ENCODE data around the gene EHD2. TPM values are rescaled to one million over a fixed set of nuclear protein-coding genes. Genes with fewer than 3 reads are reported as not detected.

The EHD2 gene
- total and polyA plus RNA-seq, 2 of the 4 experiments (the other 2 are of a cell fraction) = 35.3 to 181 TPM

DNA sequence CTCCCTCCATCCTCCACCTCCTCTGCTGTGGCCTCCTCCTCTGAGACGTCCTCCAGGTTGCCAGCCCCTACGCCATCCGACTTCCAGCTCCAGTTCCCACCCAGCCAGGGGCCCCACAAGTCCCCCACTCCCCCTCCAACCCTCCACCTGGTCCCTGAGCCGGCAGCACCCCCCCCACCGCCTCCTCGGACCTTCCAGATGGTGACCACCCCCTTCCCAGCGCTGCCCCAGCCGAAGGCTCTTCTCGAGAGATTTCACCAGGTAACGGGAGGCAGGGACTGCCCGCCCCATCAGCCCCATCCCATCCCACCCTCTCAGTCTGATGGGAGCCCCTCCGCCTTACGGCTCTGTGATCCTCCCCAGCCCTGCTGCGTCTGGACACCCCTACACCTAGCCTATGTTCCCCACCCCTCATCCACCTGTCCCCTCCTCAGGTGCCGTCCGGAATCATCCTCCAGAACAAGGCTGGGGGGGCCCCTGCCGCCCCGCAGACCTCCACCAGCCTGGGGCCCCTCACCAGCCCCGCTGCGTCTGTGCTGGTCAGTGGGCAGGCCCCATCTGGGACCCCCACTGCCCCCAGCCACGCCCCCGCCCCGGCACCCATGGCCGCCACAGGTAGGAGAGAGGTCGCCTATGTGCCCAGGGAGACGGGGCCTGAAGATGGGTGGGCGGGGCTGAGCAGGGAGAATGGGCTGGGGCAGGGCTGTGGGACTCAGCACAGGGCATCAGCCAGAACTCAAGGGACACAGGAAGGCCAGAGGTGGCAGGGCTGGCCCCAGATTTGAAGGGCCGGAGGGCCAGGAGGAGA, 18.6 kb upstream of the EHD2 start:
- ChIA-PET POLR2A (ENCODE audit: unreplicated experiment) (no interaction called here), CTCF (no interaction called here)
- H3K27me3 ChIP-seq (ENCODE audit: control insufficient read depth, insufficient read depth, low read length) = no peaks in the 10 kb centered on the region
- H2BK120ac ChIP-seq (ENCODE audit: low read depth, low read length) = no peak overlapping the region
- DNase-seq (no peak), ATAC-seq (ENCODE audit: low read depth) (no peak)
- H3K4me1 ChIP-seq (ENCODE audit: control insufficient read depth, insufficient read depth, low read length) = no peaks in the 10 kb centered on the region
- no peak overlapping the region for H2AK9ac ChIP-seq (replicated peaks; ENCODE audit: low read depth, low read length, poor library complexity)
- no peak overlapping the region for H3K4me3 ChIP-seq (ENCODE audit: insufficient read depth, low read depth, low read length)
- dilution Hi-C loops (cut with HindIII; ENCODE audit: low sequenced_read_pairs, unreplicated experiment) (no loop called here), in situ Hi-C loops (cut with MboI; ENCODE audit: low sequenced_read_pairs) (no loop called here), intact Hi-C loops (cut with micrococcal nuclease) (loop anchor here (5.0 kb wide), 1 partner anchor 387 kb away; the partner anchor contains the start of gene C5AR1)
- no TSS peak for BruUV-seq (replicated peaks)
- no peak overlapping the region for H3K18ac ChIP-seq (ENCODE audit: low read depth, low read length)
- H3K56ac ChIP-seq (ENCODE audit: extremely low read depth, insufficient read depth, low read length) = no peak overlapping the region
- no peak overlapping the region for H4K91ac ChIP-seq (ENCODE audit: insufficient read depth, low read depth, low read length)
- no peak overlapping the region for H3K27ac ChIP-seq (ENCODE audit: insufficient read depth, low read length)
- no peak overlapping the region for H3K14ac ChIP-seq (replicated peaks; ENCODE audit: low read depth, low read length)
- H4K8ac ChIP-seq (ENCODE audit: low read depth in 2 of 2, low read length in 2 of 2) = no peak overlapping the region
- H3K9ac ChIP-seq (ENCODE audit: low read depth, low read length) = no peak overlapping the region
- H2BK5ac ChIP-seq (ENCODE audit: low read depth, low read length, poor library complexity, severe bottlenecking) = no peak overlapping the region
- H3K79me1 ChIP-seq (ENCODE audit: low read depth in 1 of 2, low read length in 2 of 2) = peaks cover 3 to 35% of the 10 kb centered on the region in 2 experiments; a peak in 3 of 4 replicates
- no peak overlapping the region for H3K23ac ChIP-seq (ENCODE audit: low read depth, low read length)
- H2BK20ac ChIP-seq (ENCODE audit: low read depth, low read length) = no peak overlapping the region
- H2BK15ac ChIP-seq (ENCODE audit: low read depth, low read length) = no peak overlapping the region
- peaks cover 5% of the 10 kb centered on the region; the same call in 1 of the 2 replicates for H3K9me1 ChIP-seq (ENCODE audit: insufficient read depth, low read length)
- H2AFZ ChIP-seq (replicated peaks; ENCODE audit: low read length, poor library complexity) = no peak overlapping the region
- no peak overlapping the region for H3K4me2 ChIP-seq (ENCODE audit: low read depth, low read length)
- 100% methylated on average over 4 of the region's 28 CpGs; no CpG with 5 or more reads in 1 of the 2 experiments for WGBS, 2 experiments (ENCODE audit: extremely low coverage in 2 of 2, insufficient read length in 1 of 2)
- H2AK5ac ChIP-seq (ENCODE audit: low read depth, low read length) = no peak overlapping the region
- no peak overlapping the region for H4K5ac ChIP-seq (ENCODE audit: low read depth, low read length)
- peaks cover 30% of the 10 kb centered on the region for H4K20me1 ChIP-seq (ENCODE audit: insufficient read depth, low read length)
- H3K4ac ChIP-seq (ENCODE audit: low read depth, low read length) = no peak overlapping the region
- peaks cover 36% of the 10 kb centered on the region for H3K36me3 ChIP-seq (ENCODE audit: control insufficient read depth, insufficient read depth, low read length)
- H3K9me3 ChIP-seq (ENCODE audit: control insufficient read depth, insufficient read depth, low read length) = no peaks in the 10 kb centered on the region
- TF ChIP-seq BHLHE40 (IDR thresholded peaks at IDR 0.05; ENCODE audit: low read depth, low read length) (no peak), MAFK (IDR thresholded peaks at IDR 0.05; ENCODE audit: low read depth, low read length) (no peak), CEBPB (IDR thresholded peaks at IDR 0.05; ENCODE audit: low read depth, low read length) (no peak)

Measured in IMR-90 (cell line).